Stimulated activated CD4-positive, alpha-beta T cell treated with anti-CD3 and anti-CD28 coated beads, Interleukin-1b, Interleukin-23, amount 100 ng/mL, for 4 hours (primary cell): ENCODE measurements around the gene WWC2.
"Not testable (repeated sequence)": the region's sequence is repeated elsewhere in the genome, so short reads cannot be mapped to it uniquely, and the experiment has no call there.

ENCODE experiments used
- DNase-seq, 2 donors: peaks; one replicate each; pipeline ENCODE4 v3.0.0-alpha.2; 2020; ENCODE audit warnings: low read depth in 2 of 2

The WWC2 gene

DNA sequence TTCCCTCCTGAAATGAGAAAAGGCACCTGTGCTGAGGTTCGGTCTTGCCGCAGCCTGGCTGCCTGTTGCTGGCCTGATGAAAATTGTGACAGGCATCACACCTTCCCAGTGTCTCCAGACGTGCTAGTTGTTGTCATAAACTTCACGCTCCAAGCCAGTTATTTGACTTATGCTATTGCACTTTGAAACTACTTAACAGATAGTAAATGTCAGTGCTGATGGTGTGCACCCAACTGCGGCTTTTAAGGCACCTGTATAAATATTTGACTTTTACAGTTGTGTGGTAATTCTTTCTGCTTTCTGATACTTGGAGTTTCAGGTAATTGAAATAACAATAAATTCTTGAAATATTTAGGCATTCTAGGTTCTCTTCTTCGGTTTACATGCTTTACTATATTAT, 1.8 kb downstream of the WWC2 start:
- no peak for DNase-seq

DNA sequence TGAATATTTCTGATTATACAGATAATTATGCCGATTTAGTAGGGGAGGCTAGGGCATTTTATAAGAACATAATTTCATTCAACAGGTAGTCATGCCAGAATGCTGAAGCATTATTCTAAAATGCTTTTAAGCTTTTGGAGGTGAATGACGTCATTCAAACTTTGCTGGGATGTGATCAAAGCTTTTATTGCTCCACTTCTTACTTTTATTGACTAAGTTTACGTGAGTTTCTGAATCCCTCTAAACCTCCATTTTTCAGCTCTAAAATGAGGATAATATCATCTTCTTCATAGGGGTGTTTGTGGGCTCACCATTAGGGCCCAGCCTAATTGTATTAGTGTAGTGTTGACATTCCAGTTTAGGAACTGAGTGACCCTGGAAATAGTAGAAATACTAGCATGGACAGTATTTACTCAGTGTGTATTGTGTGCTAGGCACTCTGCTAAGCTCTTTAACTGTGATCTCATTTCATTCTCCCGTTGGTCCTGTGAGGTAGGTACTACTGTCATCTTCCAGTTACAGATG, 3.0 kb downstream of the WWC2 start:
- no peak for DNase-seq

DNA sequence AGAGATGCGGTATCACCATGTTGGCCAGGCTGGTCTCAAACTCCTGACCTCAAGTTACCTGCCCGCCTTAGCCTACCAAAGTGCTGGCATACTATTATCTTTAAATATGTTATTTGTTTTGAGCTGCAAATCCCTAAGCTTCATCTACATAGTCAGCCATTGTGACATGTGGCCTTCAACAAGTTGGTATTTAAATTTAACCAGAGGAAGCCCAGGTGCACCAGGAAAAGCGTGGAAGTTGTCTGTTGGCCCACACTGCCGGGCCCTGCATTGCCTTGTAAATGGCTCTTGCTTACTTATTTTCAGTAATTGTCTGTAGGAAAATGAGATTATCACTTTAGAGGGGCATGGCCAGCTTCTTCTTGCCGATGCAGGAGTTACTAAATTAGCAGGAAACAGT, 6.0 kb downstream of the WWC2 start:
- DNase-seq: no peak

DNA sequence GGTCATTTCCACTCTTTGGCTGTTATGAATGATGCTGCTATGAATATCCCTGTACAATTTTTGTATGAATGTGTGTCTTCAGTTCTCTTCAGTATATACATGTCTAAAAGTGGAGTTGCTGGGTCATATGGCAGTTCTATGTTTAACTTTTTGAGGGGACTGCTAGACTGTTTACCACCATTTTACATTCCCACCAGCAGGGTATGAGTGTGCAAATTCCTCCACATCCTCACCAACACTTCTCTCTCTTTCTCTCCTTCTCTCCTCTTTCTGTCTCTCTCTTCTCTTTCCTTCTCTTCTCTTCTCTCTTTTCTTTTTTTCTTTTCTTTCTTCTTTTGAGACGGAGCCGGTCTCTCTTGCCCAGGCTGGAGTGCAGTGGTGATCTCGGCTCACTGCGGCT, 7.8 kb downstream of the WWC2 start:
- no peak for DNase-seq

DNA sequence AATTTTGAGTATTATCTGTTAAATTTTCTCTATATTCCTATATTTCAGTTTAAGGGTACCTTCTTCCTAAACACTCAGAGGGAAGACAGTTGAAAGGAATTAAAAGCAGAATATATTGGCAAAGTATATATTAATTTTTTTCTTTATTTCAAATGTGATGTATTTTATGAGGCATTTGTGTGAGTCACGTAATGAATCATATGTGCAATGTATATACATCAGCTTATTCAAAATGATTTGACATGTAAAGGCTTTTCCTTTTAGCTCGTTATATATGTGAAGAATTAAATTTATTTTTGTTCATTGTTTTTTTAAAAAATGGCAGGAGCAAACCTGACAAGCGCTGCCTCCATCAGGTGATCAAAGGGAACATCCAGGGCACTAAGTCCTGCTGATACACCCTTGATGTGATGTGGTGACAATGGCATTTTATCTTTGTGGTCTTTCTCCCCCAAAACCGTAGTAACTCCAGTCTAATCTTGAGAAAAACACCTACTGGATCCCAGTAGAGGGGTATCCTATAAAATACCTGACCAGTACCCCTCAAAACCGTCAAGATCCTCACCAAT, 8.9 kb downstream of the WWC2 start:
- no peak for DNase-seq

DNA sequence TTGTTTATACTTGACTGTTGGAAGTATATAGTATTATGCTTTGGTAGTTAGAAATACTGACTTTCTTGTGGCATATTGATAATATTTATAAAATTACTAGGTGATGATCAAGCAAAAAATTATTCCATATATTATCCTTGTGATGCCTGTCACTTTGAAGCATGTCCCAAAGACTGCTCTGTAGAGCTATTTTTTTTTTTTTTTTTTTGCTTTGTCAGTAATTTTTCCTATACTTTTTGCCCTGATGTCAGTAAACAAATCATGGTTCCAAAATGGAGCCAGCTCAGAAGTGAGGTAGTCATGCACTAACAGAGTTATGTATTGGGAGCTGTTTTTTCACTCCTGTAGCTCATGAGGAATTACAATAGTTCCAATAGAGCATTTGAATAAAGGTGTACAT, 11.2 kb downstream of the WWC2 start:
- DNase-seq: no peak

DNA sequence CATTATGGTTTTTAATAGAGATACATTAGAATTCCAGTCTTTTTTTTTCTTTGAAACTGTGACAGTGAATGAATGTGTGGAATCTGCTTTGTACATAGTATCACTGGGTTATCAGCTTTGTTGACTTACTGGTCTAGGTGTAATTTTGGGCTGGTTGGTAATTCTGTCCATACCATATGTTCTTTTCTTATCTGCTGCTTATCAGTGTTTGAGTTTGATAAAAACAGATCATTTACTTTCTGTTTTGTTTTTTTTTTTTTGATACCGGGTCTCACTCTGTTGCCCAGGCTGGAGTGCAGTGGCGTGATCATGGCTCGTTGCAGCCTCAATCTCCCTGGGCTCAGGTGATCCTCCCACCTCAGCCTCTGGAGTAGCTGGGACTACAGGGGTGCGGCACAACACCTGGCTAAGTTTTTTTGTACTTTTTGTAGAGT, 12.4 kb downstream of the WWC2 start:
- no peak for DNase-seq

DNA sequence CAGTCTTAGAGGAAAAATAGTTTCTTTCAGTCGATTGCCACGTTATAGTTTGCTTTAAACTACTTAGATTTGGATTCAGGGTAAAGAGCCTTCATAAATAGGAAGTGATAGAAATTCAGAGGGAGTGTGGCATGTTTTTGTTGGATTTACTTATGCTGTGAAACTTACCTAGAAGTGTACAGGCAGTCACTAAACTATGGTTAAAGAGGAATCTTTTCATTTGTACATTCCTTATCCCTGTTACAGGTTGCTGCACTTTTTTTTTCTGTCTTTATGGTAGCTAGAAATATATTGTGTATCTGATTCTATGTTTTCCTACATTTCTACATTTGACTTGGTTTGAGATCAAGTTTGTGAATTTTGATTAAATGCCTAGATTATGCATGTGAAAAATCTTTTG, 19.1 kb downstream of the WWC2 start:
- DNase-seq: no peak

DNA sequence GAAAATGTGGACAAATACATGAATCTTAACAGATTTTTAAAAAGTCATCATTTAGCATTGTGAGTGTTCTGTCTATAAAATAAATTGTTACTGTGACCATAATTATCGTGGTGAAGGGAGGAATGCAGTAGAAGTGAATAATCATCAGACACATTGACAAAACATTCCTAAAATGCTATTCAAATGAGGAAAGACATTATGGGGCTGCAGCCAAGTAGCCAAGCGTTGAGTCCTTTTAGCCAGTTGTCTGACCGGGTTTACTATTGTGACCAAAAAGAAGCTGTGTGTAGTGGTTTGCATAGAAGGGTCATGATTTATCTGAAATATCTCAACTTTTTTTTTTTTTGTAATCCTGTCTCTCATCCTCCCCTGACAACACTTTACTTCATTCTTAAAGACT, 19.5 kb downstream of the WWC2 start:
- no peak for DNase-seq

DNA sequence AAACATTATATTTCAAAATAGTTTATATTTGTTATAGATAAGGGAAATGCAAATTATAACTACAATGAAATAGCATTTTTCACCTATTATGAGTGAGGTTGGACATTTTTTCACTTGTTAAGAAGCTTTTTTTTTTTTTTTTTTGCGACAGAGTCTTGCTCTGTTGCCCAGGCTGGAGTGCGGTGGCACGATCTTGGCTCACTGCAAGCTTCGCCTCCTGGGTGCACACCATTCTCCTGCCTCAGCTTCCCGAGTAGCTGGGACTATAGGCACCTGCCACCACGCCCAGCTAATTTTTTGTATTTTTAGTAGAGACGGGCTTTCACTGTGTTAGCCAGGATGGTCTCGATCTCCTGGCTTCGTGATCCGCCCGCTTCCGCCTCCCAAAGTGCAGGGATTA, 22.6 kb downstream of the WWC2 start:
- not testable (repeated sequence) for DNase-seq

DNA sequence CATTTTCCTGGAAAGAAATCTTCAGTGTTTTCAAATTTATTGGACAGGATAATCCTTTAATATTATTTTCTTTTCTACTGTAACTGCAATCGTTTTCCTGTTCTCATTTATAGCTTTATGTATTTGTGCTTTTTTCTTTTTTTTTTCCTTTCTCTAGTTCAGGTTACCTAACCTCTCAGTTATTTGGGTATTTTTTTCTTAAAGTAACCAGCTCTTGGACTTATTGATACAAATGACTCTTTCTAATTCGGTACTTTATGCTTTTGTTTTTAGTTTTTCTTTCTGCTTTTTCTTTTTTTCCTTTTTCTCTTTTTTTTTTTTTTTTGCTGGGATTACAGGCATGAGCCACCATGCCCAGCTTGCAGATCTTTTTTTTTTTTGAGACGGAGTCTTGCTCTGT, 25.2 kb downstream of the WWC2 start:
- DNase-seq: no peak

DNA sequence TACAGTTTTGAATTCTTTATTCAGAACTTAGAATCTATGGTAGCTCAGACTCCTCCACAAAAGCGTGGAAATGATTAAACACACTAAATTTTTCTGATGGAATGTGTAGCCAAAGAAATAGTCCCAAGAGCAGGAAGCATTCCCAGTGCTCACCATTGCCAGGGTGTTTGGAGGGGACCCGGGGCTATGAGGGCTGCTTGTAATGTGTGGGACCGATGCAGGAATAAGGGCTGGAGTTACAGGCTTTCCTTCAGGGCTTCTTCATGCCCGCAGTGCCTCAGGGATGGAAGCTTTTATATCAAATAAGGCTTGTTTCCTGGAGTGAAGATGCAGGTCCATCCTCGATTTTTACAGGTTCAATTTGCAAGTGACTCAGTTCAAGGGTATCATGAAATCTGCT, 25.8 kb downstream of the WWC2 start:
- no peak for DNase-seq

DNA sequence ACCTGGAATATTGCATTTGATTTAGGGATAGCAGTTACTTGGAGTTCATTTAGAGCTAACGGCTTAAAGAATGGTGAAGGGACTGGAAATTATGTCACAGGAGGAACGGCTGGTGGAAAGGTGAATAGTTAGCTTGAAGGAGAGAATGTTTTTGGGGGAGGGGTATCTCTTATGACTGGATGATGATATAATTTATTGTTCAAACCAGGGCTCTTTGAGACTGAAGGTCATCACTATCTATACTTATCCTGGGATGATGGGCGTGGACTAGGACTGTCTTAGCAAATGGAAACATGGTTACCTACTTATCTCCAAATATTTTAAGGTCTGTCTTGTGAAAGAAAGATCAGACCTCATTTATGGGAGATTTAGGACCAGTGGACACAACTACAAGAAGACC, 30.1 kb downstream of the WWC2 start:
- DNase-seq: no peak

DNA sequence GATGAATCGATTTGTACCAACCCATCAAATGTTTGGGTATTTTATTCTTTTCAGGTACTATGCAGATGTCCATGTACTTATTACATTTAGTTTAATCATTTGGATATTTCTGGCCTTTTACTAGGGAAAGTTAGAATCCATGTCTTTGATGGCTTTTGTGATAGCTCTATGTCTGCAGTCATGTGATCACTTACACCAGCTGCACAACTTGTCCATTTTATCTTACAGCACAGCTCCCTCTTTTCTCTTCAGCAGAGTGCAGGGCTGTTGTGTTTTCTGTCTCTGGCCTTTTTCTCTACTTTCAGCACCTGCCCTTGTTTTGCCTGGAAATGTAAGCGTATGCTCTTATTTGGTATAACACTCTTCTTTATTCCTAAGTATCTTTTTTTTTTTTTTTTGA, 30.6 kb downstream of the WWC2 start:
- no peak for DNase-seq

DNA sequence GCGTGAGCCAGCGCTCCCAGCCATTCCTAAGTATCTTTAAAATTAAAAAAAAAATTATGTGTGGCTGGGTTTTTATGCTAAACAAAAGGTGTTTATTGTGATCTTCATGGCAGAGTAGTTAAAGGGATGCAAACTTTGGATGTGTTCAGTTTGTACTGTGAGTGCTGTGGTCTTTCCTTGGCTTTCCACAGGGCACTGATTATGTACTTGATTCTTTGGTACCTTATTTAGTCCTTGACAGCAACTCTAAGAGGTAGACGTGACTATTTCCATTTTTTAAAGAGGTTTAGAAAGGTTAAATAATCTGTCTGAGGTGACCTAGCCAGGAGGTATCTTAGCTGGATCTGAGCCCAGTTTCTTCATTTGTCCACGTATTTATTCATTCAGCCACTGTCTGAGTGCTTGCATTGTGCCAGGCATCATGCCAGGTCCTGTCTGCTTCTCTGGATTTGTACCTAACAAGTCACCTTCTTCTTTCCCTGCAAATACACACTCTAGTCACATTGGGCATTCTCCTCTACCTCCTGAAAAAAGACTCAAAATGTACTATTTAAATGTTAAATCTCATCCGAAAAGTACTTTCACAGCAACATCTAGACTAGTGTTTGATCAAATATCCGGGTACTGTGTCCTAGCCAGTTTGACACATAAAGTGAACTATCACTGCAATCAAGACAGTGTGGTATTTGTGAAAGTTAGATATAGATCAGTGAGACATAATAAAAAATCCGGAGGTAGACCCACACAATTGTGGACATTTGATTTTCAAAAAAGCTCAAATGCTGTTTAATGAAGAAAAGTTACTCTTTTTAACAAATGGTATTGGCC, 31.5 kb downstream of the WWC2 start:
- DNase-seq: no peak

DNA sequence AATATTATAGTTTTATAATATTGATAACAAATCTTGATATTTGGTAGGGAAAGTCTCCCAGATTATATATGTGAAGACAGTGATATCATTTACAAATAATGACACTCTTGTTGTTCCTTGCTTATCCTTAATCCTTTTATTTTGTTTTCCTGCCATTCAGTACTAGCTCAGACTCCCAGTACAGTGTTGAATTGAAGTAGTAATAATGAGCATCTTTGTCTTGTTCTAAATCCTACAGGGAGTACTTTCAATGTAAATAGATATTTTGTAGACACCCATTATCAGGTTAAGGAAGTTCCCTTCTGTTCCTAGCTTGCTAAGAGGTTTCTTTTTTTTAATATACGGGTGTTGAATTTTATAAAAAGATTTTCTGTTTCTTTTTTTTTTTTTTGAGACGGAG, 33.0 kb downstream of the WWC2 start:
- DNase-seq: no peak

DNA sequence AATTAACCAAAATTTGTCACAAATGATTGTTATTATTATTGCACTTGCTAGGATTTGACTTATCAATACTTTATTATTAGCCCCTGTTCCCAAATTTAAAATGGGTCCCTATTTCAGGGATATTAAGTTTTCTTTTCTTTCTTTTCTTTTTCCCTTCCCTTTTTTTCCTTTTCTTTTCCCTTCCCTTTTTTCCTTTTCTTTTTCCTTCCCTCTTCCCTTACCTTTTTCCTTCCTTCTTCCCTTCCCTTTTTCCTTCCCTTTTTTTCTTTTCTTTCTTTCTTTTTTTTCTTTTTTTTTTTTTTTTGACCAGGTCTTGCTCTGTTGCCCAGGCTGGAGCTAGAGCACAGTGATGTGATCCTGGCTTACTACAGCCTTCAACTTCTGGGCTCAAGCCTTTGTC, 33.8 kb downstream of the WWC2 start:
- no peak for DNase-seq

DNA sequence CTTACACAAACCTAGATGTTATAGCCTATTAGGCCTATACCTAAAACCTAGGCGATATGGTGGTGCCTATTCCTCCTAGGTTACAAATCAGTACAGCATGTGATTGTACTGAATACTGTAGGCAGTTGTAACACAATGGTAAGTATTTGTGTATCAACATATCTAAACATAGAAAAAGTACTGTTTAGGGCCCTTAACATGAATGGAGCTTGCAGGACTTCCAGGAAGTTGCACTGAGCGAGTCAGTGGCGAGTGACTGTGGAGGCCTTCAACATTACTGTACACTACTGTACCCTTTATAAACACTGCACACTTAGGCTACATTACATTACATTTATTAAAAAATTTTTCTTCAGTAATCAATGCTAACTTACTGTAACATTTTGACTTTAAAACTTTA, 37.8 kb downstream of the WWC2 start:
- no peak for DNase-seq

DNA sequence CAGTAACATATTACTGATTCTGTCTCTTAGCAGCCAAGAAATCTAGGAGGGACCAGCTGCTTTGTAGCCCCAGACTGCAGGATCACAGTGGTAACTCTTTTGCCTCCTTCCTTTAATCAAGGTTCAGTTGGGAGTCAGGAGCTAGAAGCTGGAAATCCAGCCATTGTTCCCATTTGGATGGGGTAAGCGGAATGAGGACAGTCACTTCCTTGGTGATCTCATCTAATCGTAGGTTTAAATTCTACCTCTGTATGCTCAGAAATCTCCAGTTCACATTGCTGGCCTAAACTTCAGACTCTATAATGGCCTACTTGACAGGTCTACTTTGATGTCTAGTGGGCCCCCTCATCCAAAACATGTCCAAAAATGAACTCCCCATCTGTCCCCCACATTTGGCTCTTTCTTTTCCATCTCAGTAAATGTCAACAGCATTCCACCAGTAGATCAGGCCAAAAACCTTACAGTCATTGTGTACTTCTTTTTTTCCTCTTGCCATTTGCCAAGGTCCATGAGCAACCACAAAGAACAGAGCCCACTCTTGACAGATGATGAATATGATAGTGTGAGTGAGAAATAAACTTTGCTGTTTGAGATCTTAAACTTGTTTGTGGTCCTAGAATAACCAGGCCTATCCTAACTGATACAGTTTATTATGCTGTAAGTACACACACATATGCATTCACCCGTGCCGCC, 40.1 kb downstream of the WWC2 start:
- no peak for DNase-seq

DNA sequence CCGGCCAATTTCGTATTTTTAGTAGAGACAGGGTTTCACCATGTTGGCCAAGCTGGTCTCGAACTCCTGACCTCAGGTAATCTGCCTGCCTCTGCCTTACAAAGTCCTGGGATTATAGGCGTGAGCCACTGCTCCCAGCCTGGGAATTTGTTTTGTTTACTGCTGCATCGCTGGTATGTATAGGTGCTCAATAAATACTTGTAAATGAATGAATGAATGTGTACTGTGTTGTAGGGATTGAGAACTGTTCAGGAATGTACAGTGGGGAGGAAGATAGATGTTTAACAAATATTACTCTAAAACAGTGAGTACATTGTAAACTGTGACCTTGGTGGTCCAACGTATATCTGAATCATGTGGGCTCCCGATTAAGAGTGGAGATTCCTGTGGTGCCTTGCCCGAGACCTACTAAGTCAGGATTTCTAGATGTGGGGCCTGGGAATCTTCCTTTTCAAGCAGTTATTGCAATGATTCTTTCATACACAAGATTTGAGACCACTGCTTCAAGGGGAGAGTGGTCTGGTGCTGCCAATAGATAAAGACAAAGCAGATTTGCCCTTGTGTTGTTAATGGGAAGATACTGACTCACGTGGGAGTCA, 41.0 kb downstream of the WWC2 start:
- no peak for DNase-seq

DNA sequence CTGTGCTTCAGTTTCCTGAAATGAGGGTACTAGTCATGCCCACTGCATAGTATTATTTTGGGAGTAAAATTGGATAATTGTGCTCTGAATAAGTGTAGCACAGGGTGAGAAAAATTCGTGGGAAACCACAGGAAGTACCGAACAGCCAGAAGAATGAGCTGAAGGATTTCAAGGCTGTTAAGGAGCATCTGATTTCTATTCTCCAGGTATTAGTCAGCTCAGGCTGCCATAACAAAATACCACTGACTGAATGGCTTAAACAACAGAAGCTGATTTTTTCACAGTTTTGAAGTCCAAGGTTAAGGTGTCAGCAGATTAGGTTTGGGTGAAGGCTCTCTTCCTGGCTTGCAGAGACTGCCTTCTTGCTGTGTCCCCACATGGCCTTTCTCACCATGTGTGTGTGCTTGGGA, 41.9 kb downstream of the WWC2 start:
- no peak for DNase-seq

DNA sequence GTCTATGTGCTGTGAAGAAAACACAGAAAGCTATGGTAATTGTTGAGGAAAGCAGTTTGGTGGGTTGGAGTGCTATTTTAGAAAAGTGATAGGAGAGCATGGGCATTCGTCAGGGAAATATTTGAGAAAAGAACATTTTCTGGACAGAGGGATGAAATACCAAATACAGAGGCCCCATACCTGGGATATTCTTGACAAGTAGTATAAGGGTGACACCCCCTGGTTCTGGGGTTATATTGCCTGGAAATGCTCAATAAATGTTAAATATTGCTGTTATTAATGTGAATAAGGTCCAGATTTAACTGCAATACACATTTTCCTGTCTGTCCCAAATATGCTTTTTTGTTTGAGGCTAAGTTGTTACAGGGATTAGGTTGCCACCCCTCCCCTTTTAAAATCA, 42.9 kb downstream of the WWC2 start:
- DNase-seq: no peak
